ENCODE results near the gene SLC22A14.

GRCh38 chr3:38264353-38264771 is 17.7 kb upstream of the SLC22A14 start:
- TF ChIP-seq POLR2A (IDR thresholded peaks at IDR 0.05; ENCODE audit: low read length): no peak
- no peak for TF ChIP-seq GATA1 (IDR thresholded peaks at IDR 0.05; ENCODE audit: low read depth, low read length)

Data from erythroblast (primary cell).